HG03558 (cell line): ENCODE measurements around the gene MLLT1.

Experiments
- ATAC-seq: cut with Tn5 transposase; IDR thresholded peaks from one replicate; pipeline ENCODE4 v1.9.1; 2021; ENCODE audit warnings: moderate number of reproducible peaks; ENCODE audit not compliant: unreplicated experiment; ENCODE audit errors: extremely low read depth

Gene MLLT1

DNA sequence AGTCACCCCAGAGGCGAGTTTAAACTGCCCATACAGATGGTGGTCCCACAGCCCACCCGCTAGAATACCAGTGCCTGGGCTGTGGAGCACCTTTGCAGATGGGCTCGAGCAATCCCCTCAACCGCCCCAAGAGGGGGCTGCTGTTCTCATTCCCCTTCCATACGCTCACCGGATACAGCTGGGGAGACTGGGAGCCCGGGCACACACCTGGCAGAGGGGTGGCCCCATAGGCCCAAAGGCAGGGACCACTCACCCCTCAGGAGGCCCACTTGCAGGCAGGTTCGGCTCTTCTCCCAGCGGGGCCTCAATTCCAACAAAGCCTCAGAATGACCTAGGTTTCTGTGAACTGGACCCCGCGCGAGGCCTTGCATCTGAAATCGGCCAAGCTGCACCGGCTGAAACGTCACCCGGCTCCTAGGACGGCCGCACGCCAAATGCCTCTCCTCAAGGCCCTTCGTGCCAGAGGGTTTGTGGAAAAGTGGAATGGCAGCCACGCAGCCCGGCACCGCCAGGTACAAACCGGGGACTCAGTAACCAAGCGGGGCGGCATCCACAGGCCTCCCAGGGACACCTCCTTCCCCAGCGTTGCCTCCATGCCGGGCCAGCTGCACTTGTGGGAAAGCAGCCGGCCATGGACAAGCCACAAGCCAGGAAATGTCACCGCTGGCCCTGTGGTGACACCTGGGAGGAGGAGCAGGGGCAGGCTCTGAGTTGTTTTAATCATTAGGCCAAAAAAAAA lies 18.7 kb downstream of the MLLT1 start:
- ATAC-seq = no peak

DNA sequence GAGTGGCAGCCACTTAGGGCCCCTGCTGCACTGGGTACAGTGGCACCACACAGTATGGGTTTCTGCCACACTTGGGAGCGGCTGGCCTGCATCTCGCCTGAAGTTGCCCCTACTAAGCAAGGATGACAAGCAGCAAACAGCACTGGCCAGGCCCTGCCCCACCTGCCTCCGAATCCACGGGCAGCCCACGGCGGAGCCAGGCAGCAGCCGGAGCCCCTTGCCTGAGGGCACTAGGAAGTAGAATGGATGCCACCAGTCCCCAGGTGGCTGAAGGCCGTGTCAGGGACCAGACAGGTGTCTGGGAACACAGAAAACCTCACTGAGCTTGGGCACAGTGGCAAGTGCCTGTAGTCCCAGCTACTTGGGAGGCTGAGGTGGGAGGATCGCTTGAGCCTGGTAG lies 19.4 kb downstream of the MLLT1 start:
- ATAC-seq = no peak

- no peak for ATAC-seq
Observed at GRCh38 chr19:6259312-6259861, 20.4 kb downstream of the MLLT1 start.

DNA sequence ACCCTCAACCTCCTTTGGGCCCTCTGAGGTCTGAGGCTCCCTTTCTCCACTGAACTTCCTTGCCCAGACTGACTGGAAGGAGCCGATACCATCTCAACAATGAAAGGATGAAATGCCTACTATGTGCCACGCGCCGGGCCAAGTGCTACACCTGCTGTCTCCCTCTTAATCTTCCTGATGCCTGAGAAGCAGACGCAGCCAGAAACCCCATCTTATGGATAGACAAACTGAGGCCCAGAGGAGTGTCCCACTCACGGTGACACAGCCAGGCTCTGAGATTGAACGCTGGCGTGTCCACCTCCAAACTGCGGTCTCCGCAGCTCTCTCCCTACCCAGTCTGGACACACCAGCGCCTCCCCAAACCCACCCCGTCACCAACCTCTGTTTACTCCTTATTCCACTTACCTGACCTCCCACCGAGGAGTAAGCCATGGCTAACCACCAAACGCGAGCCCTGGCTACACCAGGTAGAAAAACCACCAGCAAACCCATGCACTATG lies 20.9 kb downstream of the MLLT1 start:
- no peak for ATAC-seq

DNA sequence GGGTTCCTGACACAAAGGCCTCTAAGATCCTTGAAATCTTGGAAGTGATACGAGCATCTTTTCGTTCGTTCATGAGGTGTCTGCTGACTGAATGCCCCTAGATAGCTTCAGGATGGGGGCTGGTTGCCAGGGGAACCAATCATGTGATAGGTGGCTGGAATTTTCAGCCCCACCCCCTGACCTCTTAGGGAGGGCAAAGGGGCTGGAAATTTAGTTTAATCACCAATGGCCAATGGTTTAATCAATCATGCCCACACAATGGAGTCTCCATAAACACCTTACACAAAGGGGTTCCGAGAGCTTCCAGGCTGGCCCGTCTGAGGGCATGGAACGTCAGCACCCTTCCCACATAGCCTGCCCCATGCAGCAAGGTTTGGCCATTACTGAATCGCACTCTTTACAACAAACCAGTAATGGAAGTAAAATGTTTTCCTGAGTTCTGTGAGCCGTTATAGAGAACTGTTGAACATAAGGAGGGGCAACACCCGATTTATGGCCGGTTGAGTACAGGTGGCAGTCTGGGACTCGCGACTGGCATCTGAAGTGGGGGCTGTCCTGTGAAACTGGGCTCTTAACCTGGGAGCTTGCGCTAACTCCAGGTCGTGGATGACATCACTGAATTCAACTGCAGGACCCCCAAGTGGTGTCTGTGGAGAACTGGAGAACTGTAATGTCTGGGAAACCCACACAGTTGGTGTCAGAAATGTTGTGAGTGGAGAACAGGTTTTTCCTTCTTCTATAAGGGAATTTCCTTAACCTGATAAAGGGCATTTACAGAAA lies 25.6 kb downstream of the MLLT1 start:
- no peak for ATAC-seq

DNA sequence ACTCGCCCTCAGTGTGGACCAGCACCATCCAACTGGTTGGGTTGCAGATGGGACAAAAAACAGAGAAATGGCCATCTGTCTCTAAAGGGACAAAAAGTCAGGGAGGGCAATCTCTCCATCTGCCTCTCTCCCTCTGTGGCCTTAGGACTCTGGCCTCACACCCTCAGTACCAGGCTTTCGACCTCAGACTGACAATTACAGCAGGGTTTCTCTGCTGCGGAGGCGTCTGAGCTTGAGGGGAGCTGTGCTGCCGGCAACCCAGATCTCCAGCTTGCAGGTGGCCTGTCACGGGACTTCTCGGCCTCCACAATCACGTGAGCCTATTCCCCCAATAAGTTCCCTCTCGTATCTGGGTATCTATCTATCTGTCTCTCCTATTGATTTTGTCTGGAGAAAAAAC lies 27.7 kb downstream of the MLLT1 start:
- ATAC-seq = no peak

DNA sequence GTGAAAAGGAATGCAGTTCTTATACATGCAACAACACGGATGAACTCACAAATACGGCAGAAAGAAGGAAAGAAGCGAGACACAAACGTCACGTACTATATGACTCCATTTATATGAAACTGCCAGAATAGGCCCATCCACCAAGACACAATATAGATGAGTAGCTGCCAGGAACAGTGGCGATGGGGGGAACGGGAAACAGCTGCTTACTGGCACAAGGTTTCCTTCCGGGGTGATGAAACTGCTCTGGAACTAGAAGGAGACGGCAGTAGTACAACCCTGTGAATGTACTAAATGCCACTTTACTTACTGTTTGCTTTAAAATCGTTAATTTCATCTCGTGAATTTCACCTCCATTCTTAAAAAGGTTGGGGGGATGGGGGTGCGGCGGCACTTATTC lies 28.9 kb downstream of the MLLT1 start:
- ATAC-seq = no peak

- ATAC-seq = no peak
Observed at GRCh38 chr19:6250024-6250615, 29.7 kb downstream of the MLLT1 start.

GRCh38 chr19:6249296-6249695 lies 30.5 kb downstream of the MLLT1 start:
- no peak for ATAC-seq

GRCh38 chr19:6248844-6249243 lies 30.9 kb downstream of the MLLT1 start:
- no peak for ATAC-seq

GRCh38 chr19:6248341-6248740 lies 31.4 kb downstream of the MLLT1 start:
- no peak for ATAC-seq

GRCh38 chr19:6247007-6247288 lies 32.8 kb downstream of the MLLT1 start:
- ATAC-seq = no peak

DNA sequence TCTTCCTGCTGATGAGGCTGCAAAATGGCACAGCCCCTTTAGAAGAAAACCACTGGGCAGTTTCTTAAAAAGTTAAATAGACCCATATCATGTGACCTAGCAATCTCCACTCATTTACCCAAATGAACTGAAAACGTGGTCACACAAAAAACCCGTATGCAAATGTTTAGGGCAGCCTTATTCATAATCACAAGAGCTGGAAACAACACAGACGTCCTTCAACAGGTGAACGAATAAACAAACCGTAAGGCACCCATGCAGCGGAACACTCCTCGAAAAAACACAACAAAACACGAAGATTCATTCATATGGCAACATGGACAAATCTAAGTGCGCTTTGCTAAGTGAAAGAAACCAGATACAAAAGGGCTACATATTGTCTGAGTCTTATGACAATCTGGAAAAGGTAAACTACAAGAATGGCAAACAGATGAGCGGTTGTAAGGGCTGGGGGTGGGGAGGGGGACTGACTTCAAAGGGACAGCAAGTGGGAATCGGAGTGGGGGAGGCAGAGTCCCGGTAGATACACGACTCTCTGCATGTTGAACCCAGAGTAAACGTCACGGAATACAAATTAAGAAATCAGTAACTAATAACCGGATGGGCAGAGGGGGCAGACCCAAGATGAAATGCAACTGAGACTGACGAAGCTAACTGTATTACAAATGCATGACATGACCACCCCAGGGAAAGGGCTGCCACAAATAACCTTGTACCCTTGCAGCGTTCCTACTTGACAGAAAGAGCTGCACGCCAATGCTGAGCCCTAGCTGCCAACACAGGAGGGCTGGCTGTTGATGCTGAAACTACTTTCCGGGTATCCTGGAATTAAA lies 33.4 kb downstream of the MLLT1 start:
- no peak for ATAC-seq

DNA sequence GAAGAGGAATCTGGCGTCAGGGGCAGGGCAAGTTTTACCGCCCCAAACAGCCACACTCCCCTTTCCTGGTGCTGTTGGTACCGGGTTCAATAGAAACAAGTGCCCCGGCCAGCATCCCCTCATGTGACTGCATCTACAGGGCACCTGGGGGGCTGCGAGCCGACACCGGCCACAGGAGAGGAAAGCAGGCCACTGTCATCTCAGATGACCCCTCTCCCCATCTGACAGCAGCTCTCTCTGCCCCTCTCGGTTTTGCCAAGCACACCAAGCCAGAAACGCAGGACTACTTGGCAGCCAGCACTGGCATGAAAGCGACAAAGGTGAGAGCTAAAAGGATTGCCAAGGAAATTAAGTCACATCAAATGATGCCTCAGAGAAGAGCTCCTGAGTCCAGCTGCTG lies 37.1 kb downstream of the MLLT1 start:
- no peak for ATAC-seq

GRCh38 chr19:6241680-6242377 lies 37.9 kb downstream of the MLLT1 start:
- no peak for ATAC-seq

DNA sequence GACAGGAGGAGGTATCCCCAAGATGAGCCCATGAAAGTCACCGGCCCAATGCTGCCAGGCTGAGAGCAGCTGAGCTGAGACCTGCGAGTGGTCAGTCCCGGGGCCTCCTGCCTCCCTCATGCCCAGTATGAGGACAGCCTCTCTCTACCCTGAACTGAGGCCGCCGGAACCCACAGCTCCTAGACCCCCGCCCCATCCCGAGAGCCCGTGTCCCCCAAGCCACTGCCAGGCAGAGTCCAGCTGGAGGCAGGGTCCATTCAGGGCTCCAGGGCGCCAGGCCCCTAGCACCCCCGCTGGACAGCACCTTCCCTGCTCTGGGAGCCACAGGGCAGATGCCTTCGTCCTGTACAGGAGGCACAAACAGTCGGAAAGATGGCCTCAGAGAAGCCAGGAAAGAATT lies 38.7 kb downstream of the MLLT1 start:
- no peak for ATAC-seq

DNA sequence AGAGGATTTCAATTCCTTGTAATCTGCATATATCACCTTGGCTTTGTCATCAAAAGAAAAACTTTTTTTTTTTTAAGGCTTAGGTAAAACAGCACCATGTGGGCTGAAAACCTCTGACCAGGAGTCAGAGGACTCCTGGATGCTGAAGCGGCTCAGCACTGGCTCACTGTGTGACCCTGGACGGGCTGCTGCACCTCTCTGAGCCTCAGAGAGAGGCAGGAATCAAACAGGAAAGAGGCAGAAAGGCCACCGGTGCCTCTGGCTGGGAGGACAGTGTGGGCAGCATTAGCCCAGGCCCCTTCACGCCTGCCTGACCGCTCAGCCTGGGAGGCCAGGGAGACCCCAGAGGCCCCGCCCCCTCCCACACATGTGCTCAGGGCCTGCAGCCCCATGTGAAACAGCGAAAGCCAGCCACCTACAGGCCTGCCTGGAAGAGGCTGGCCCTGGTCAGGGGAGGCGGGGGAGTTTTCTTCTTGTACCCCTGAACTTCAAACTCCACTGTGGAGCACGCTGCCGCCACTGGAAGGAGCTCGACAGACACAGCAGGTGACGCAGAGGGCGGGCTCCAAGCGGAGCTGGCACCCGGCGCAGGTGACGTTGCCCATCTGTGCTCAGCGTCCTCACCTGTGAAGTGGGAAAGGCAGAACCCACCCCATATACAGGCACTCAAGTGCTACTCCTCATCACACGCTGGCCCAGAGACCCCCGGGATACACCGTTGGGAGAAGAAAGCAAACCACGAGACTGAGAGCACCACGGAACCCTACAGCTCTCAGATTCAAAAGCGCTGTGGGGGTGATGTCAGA lies 39.7 kb downstream of the MLLT1 start:
- no peak for ATAC-seq

DNA sequence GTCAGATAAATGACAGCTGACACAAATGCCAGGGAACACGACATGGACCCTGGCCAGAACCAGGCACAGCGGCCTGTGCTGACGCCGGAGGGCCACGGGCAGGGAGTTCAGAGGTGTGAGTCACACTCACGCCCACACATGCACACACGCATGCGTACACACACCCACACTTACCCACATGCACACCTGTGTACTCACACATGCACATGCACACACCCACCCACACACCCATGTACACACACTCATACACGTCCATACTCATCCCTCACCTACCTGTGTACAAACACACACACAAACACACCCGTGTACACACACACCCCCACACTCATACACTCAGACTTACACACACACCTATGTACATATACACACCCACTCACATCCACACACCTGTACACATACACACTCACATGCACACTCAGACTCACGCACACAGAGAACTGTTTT lies 40.4 kb downstream of the MLLT1 start:
- no peak for ATAC-seq
